ENCODE measurements around the gene NR2F1-AS1. TPM values are rescaled to one million over a fixed set of nuclear protein-coding genes. Genes with fewer than 3 reads are reported as not detected.

The NR2F1-AS1 gene
- total RNA-seq, 1 donor from 2014 or later = 16.2 TPM

DNA sequence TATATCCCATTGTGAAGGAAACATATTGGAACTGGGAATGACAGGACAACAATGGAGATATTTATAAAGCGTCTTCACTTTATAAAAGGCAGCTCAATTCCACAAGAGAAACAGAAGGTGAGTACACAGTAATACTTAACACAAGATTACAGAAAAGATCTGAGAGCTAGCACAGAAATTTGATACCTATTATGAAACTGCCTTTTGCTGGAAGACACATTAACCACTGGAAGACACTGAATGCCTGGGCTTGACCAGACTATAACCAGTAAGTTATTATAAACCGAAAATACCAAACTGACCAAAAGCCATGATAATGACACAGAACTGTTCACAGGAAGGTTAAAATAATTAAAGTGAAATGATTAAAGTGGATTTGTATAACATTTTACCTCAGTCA is 195.4 kb downstream of the NR2F1-AS1 start:
- intact Hi-C loops (cut with DNase I) = no loop called here

GRCh38 chr5:93384995-93385394 is 196.0 kb downstream of the NR2F1-AS1 start:
- no peaks in the 10 kb centered on the region for H3K9me3 ChIP-seq
- intact Hi-C loops (cut with DNase I) = no loop called here
- no peak for TF ChIP-seq CTCF (IDR thresholded peaks at IDR 0.05)
- no peaks in the 10 kb centered on the region for H3K36me3 ChIP-seq
- DNase-seq (no peak), ATAC-seq (no peak)
- H3K27ac ChIP-seq = no peak overlapping the region
- H3K4me1 ChIP-seq = no peaks in the 10 kb centered on the region
- H3K27me3 ChIP-seq = no peaks in the 10 kb centered on the region
- H3K4me3 ChIP-seq = no peak overlapping the region

More for the DNA sequence above, 195.4 kb downstream of the NR2F1-AS1 start:
- Histone ChIP-seq H3K4me1 (no peaks in the 10 kb centered on the region), H3K27me3 (no peaks in the 10 kb centered on the region), H3K36me3 (no peaks in the 10 kb centered on the region), H3K27ac (no peak overlapping the region), H3K9me3 (no peaks in the 10 kb centered on the region), H3K4me3 (no peak overlapping the region)
- no peak for ATAC-seq
- no peak for DNase-seq
- no peak for TF ChIP-seq CTCF (IDR thresholded peaks at IDR 0.05)

DNA sequence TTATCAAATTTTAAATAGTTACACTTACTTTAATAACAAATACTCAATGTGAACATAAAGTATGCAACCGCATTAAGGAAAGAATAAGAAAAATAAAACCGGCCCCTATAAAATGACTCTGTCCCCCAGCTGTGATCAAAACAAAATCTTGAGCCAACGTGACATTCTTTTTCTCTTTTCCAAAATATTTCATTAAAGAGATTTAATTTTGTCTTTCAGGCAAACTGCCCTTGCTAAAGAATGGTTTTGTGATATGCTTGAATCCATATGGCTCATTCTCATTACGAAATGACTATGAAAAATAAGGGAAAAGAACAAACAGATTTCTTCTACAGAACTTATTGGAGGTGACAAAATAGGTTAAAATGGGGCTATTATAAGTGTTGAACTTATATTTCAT is 197.0 kb downstream of the NR2F1-AS1 start:
- no peak overlapping the region for H3K27ac ChIP-seq
- intact Hi-C loops (cut with DNase I) = no loop called here
- ATAC-seq = no peak
- no peak for DNase-seq
- H3K9me3 ChIP-seq = no peaks in the 10 kb centered on the region
- H3K36me3 ChIP-seq = no peaks in the 10 kb centered on the region
- no peaks in the 10 kb centered on the region for H3K4me1 ChIP-seq
- H3K4me3 ChIP-seq = no peak overlapping the region
- TF ChIP-seq CTCF (IDR thresholded peaks at IDR 0.05) = no peak
- H3K27me3 ChIP-seq = no peaks in the 10 kb centered on the region

DNA sequence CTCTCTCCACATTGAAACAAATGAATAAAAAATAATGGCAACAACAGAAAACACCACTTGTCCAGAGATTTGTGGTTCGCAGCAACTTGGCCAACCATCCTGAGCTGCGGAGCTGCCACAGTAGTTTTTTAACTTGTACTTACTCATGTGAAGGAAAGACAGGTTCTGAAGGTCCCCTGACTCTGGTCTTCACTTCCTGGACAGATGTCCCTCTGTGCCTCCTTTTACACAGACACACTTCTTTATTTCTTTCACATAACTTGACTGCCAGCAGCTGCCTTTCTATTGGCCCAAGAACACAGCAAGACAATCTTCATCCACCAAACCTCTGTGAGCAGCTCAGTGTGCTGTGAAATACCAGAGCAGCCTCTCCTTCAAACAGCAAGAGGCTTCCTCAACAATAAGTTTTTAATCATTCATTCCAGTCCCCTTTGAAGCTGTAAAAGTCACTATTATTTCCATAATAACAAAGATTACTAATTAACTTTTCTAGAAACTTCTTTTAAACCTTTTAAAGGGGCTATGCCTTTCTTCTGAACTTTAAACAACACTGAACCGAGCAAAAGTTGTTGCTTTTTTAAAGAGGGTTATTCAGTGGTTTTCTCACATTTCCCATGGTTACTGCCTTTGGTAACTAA is 198.7 kb downstream of the NR2F1-AS1 start:
- no peak overlapping the region for H3K4me3 ChIP-seq
- no peaks in the 10 kb centered on the region for H3K4me1 ChIP-seq
- no peak for TF ChIP-seq CTCF (IDR thresholded peaks at IDR 0.05)
- no peaks in the 10 kb centered on the region for H3K27me3 ChIP-seq
- ATAC-seq (no peak), DNase-seq (no peak)
- intact Hi-C loops (cut with DNase I) = no loop called here
- no peaks in the 10 kb centered on the region for H3K9me3 ChIP-seq
- H3K27ac ChIP-seq = no peak overlapping the region
- H3K36me3 ChIP-seq = no peaks in the 10 kb centered on the region

GRCh38 chr5:93381057-93381456 is 200.0 kb downstream of the NR2F1-AS1 start:
- no peaks in the 10 kb centered on the region for H3K4me1 ChIP-seq
- H3K9me3 ChIP-seq = no peaks in the 10 kb centered on the region
- no peak overlapping the region for H3K27ac ChIP-seq
- no peak for DNase-seq
- H3K36me3 ChIP-seq = no peaks in the 10 kb centered on the region
- intact Hi-C loops (cut with DNase I) = no loop called here
- no peak for ATAC-seq
- no peak for TF ChIP-seq CTCF (IDR thresholded peaks at IDR 0.05)
- H3K27me3 ChIP-seq = no peaks in the 10 kb centered on the region
- no peak overlapping the region for H3K4me3 ChIP-seq

- no peak for ATAC-seq
- intact Hi-C loops (cut with DNase I) = no loop called here
- no peak for DNase-seq
- TF ChIP-seq CTCF (IDR thresholded peaks at IDR 0.05) = no peak
- no peak overlapping the region for H3K27ac ChIP-seq
- no peaks in the 10 kb centered on the region for H3K27me3 ChIP-seq
- H3K36me3 ChIP-seq = no peaks in the 10 kb centered on the region
- no peaks in the 10 kb centered on the region for H3K4me1 ChIP-seq
- no peak overlapping the region for H3K4me3 ChIP-seq
- no peaks in the 10 kb centered on the region for H3K9me3 ChIP-seq
These were observed 202.9 kb downstream of the NR2F1-AS1 start for GRCh38 chr5:93378073-93378472.
